HG02798 (cell line): Measurements from ENCODE around the gene XG.
"Not testable (repeated sequence)": the region's sequence is repeated elsewhere in the genome, so short reads cannot be mapped to it uniquely, and the experiment has no call there.

Source experiments
- ATAC-seq: cut with Tn5 transposase; IDR thresholded peaks from one replicate; pipeline ENCODE4 v1.9.1; 2021; ENCODE audit warnings: mild to moderate bottlenecking; ENCODE audit not compliant: unreplicated experiment, poor library complexity

XG gene

GRCh38 chrX:2774057-2774456 is 22.2 kb downstream of the XG start:
- ATAC-seq = no peak

- no peak for ATAC-seq
Observed at GRCh38 chrX:2774776-2775175, 22.9 kb downstream of the XG start.

GRCh38 chrX:2780472-2781225 is 28.8 kb downstream of the XG start:
- ATAC-seq = not testable (repeated sequence)

- ATAC-seq = no peak
Observed at GRCh38 chrX:2781226-2781571, 29.4 kb downstream of the XG start.

- ATAC-seq = no peak
Observed at GRCh38 chrX:2781698-2782097, 29.9 kb downstream of the XG start.

- no peak for ATAC-seq
Observed at GRCh38 chrX:2782171-2782570, 30.3 kb downstream of the XG start.

GRCh38 chrX:2782778-2783177 is 30.9 kb downstream of the XG start:
- no peak for ATAC-seq

- ATAC-seq = no peak
Observed at GRCh38 chrX:2784026-2784425, 32.2 kb downstream of the XG start.

- no peak for ATAC-seq
Observed at GRCh38 chrX:2785538-2785937, 33.7 kb downstream of the XG start.

GRCh38 chrX:2788980-2789379 is 37.1 kb downstream of the XG start:
- ATAC-seq = no peak

GRCh38 chrX:2789569-2789968 is 37.7 kb downstream of the XG start:
- ATAC-seq = no peak

- no peak for ATAC-seq
Observed at GRCh38 chrX:2793752-2794151, 41.9 kb downstream of the XG start.

- ATAC-seq = no peak
Observed at GRCh38 chrX:2794336-2794735, 42.5 kb downstream of the XG start.

GRCh38 chrX:2796808-2797207 is 45.0 kb downstream of the XG start:
- not testable (repeated sequence) for ATAC-seq

GRCh38 chrX:2799369-2799768 is 47.5 kb downstream of the XG start:
- ATAC-seq = no peak

GRCh38 chrX:2799980-2800379 is 48.1 kb downstream of the XG start:
- not testable (repeated sequence) for ATAC-seq

GRCh38 chrX:2801223-2801622 is 49.4 kb downstream of the XG start:
- no peak for ATAC-seq

GRCh38 chrX:2802376-2803090 is 50.7 kb downstream of the XG start:
- ATAC-seq = not testable (repeated sequence)

GRCh38 chrX:2803486-2803885 is 51.6 kb downstream of the XG start:
- not testable (repeated sequence) for ATAC-seq

GRCh38 chrX:2804106-2804843 is 52.4 kb downstream of the XG start:
- not testable (repeated sequence) for ATAC-seq

- ATAC-seq = not testable (repeated sequence)
Observed at GRCh38 chrX:2804858-2805257, 53.0 kb downstream of the XG start.
